Measurements from ENCODE around the gene DLG2. TPM values are rescaled to one million over a fixed set of nuclear protein-coding genes. Genes with fewer than 3 reads are reported as not detected.

DLG2 gene
- total RNA-seq, 1 donor from 2014 or later, result 5.9 TPM

- Mint-ChIP-seq H3K36me3 (no peaks in the 10 kb centered on the region), H3K27ac (no peak overlapping the region), H3K4me1 (ENCODE audit: unreplicated experiment) (no peaks in the 10 kb centered on the region), H3K27me3 (no peaks in the 10 kb centered on the region), H3K9me3 (no peaks in the 10 kb centered on the region), H3K4me3 (no peak overlapping the region)
- TF ChIP-seq CTCF (conservative IDR thresholded peaks at IDR 0.05), result no peak
- no peak for DNase-seq (ENCODE audit: extremely low spot score, unreplicated experiment)
Measured at GRCh38 chr11:84757711-84758110, 869.4 kb downstream of the DLG2 start.

GRCh38 chr11:84751371-84751770 lies 875.8 kb downstream of the DLG2 start:
- no peak overlapping the region for H3K4me3 Mint-ChIP-seq
- TF ChIP-seq CTCF (conservative IDR thresholded peaks at IDR 0.05), result no peak
- H3K27me3 Mint-ChIP-seq, result peaks cover 3% of the 10 kb centered on the region
- H3K36me3 Mint-ChIP-seq, result no peaks in the 10 kb centered on the region
- DNase-seq (ENCODE audit: extremely low spot score, unreplicated experiment), result no peak
- H3K4me1 Mint-ChIP-seq (ENCODE audit: unreplicated experiment), result no peaks in the 10 kb centered on the region
- H3K27ac Mint-ChIP-seq, result no peak overlapping the region
- no peaks in the 10 kb centered on the region for H3K9me3 Mint-ChIP-seq

GRCh38 chr11:84747871-84748270 lies 879.3 kb downstream of the DLG2 start:
- no peaks in the 10 kb centered on the region for H3K4me1 Mint-ChIP-seq (ENCODE audit: unreplicated experiment)
- no peak overlapping the region for H3K27ac Mint-ChIP-seq
- peaks cover 3% of the 10 kb centered on the region for H3K27me3 Mint-ChIP-seq
- H3K9me3 Mint-ChIP-seq, result no peaks in the 10 kb centered on the region
- no peak for DNase-seq (ENCODE audit: extremely low spot score, unreplicated experiment)
- no peak for TF ChIP-seq CTCF (conservative IDR thresholded peaks at IDR 0.05)
- H3K36me3 Mint-ChIP-seq, result no peaks in the 10 kb centered on the region
- H3K4me3 Mint-ChIP-seq, result no peak overlapping the region

- no peak for TF ChIP-seq CTCF (conservative IDR thresholded peaks at IDR 0.05)
- no peaks in the 10 kb centered on the region for H3K9me3 Mint-ChIP-seq
- H3K4me3 Mint-ChIP-seq, result no peak overlapping the region
- no peaks in the 10 kb centered on the region for H3K36me3 Mint-ChIP-seq
- no peaks in the 10 kb centered on the region for H3K4me1 Mint-ChIP-seq (ENCODE audit: unreplicated experiment)
- DNase-seq (ENCODE audit: extremely low spot score, unreplicated experiment), result no peak
- H3K27me3 Mint-ChIP-seq, result no peaks in the 10 kb centered on the region
- H3K27ac Mint-ChIP-seq, result no peak overlapping the region
Measured at GRCh38 chr11:84740050-84740449, 887.1 kb downstream of the DLG2 start.

GRCh38 chr11:84724256-84724655 lies 902.9 kb downstream of the DLG2 start:
- peaks cover 51% of the 10 kb centered on the region for H3K27me3 Mint-ChIP-seq
- H3K4me3 Mint-ChIP-seq, result no peak overlapping the region
- peaks cover 5% of the 10 kb centered on the region for H3K4me1 Mint-ChIP-seq (ENCODE audit: unreplicated experiment)
- no peak overlapping the region for H3K27ac Mint-ChIP-seq
- no peak for TF ChIP-seq CTCF (conservative IDR thresholded peaks at IDR 0.05)
- no peaks in the 10 kb centered on the region for H3K36me3 Mint-ChIP-seq
- DNase-seq (ENCODE audit: extremely low spot score, unreplicated experiment), result no peak
- no peaks in the 10 kb centered on the region for H3K9me3 Mint-ChIP-seq

GRCh38 chr11:84722583-84723108 lies 904.5 kb downstream of the DLG2 start:
- peaks cover 53% of the 10 kb centered on the region for H3K27me3 Mint-ChIP-seq
- peak; percentile 48 for TF ChIP-seq CTCF (conservative IDR thresholded peaks at IDR 0.05)
- H3K4me1 Mint-ChIP-seq (ENCODE audit: unreplicated experiment), result peaks cover 5% of the 10 kb centered on the region
- H3K9me3 Mint-ChIP-seq, result no peaks in the 10 kb centered on the region
- DNase-seq (ENCODE audit: extremely low spot score, unreplicated experiment), result no peak
- no peaks in the 10 kb centered on the region for H3K36me3 Mint-ChIP-seq
- H3K4me3 Mint-ChIP-seq, result peak overlapping the region; percentile 18
- H3K27ac Mint-ChIP-seq, result no peak overlapping the region
